CD4-positive, CD25-positive, alpha-beta regulatory T cell (primary cell): ENCODE results near the gene SCGB3A1. TPM values are rescaled to one million over a fixed set of nuclear protein-coding genes. Genes with fewer than 3 reads are reported as not detected.

ENCODE experiments used
- ATAC-seq, 2 donors: fragments of 150-1000 bp; cut with Tn5 transposase; one replicate each; pipeline ENCODE4 v1.10.0; 2021; ENCODE audit warnings: low read depth in 2 of 2, moderate number of reproducible peaks in 2 of 2, moderate library complexity in 1 of 2
- DNase-seq, 3 donors: peaks; one replicate each; pipeline versions ENCODE4 v3.0.0 to v3.0.0-alpha.2; 2012 to 2022; ENCODE audit warnings: mixed read lengths in 1 of 3
- H3K27ac ChIP-seq: one replicate; pipeline ENCODE4 v1.7.0; 2013; ENCODE audit warnings: mild to moderate bottlenecking, low read length; ENCODE audit not compliant: insufficient read depth, poor library complexity, severe bottlenecking
- H3K27me3 ChIP-seq: one replicate; pipeline ENCODE4 v1.7.0; 2013; ENCODE audit warnings: low read length; ENCODE audit not compliant: control insufficient read depth, insufficient read depth
- H3K36me3 ChIP-seq: one replicate; pipeline ENCODE4 v1.7.0; 2013; ENCODE audit warnings: mild to moderate bottlenecking, low read length, moderate library complexity; ENCODE audit not compliant: control insufficient read depth, insufficient read depth
- H3K4me1 ChIP-seq: 2 replicates; pipeline ENCODE4 v1.7.0; 2013; ENCODE audit warnings: mild to moderate bottlenecking, low read length; ENCODE audit not compliant: insufficient read depth, control insufficient read depth, poor library complexity, severe bottlenecking
- H3K4me3 ChIP-seq: one replicate; pipeline ENCODE4 v1.7.0; 2013; ENCODE audit warnings: low read depth, mild to moderate bottlenecking, low read length, moderate library complexity
- H3K9me3 ChIP-seq, 2 experiments: 1 replicate in 1 of 2; 2 replicates in 1 of 2; pipeline ENCODE4 v1.7.0; 2013; ENCODE audit warnings: low read length in 2 of 2, mild to moderate bottlenecking in 1 of 2, moderate library complexity in 1 of 2; ENCODE audit not compliant: control insufficient read depth in 2 of 2
- H3K27ac Mint-ChIP-seq, 3 donors: one replicate each; pipeline ENCODE4 v1.8.0; 2020 to 2022; ENCODE audit warnings: mild to moderate bottlenecking in 3 of 3, mixed read lengths in 3 of 3, moderate library complexity in 2 of 3
- H3K27me3 Mint-ChIP-seq: one replicate; pipeline ENCODE4 v1.8.0; 2022; ENCODE audit warnings: mild to moderate bottlenecking, mixed read lengths
- H3K36me3 Mint-ChIP-seq: one replicate; pipeline ENCODE4 v1.8.0; 2020; ENCODE audit warnings: mixed read lengths
- H3K4me1 Mint-ChIP-seq, 4 donors: one replicate each; pipeline ENCODE4 v1.8.0; 2020 to 2022; ENCODE audit warnings: mixed read lengths in 4 of 4, mild to moderate bottlenecking in 1 of 4
- H3K4me3 Mint-ChIP-seq, 4 donors: one replicate each; pipeline ENCODE4 v1.8.0; 2020 to 2022; ENCODE audit warnings: mild to moderate bottlenecking in 4 of 4, mixed read lengths in 4 of 4, moderate library complexity in 3 of 4
- H3K9me3 Mint-ChIP-seq, 7 donors: one replicate each; pipeline ENCODE4 v1.8.0; 2020 to 2022; ENCODE audit warnings: mixed read lengths in 7 of 7, mild to moderate bottlenecking in 3 of 7, moderate library complexity in 2 of 7
- polyA plus RNA-seq, 4 donors: library from polyadenylated mRNA; unstranded; fragments of 300-500 nt; fragmentation: Illumina TruSeq; gene quantifications; one replicate each; pipeline ENCODE4 v1.2.3, GENCODE V29; 2021
- total RNA-seq: library from RNA; stranded (reverse); gene quantifications from one replicate; pipeline ENCODE4 v1.2.3, GENCODE V29; 2022

The SCGB3A1 gene
- total RNA-seq, result not detected
- polyA plus RNA-seq, result under 1 TPM in 1 of 4 donors, not detected in 3; 0.49 TPM

- peaks cover 0 to 1% (median 0%) of the 10 kb centered on the region in 7 donors for H3K9me3 Mint-ChIP-seq
These were observed at the start of gene SCGB3A1 for GRCh38 chr5:180591311-180591887. SCGB3A1 (minus strand) TSS chr5:180591499; CDS start chr5:180591462, 37 bp downstream.

GRCh38 chr5:180640611-180640860 is 49.2 kb upstream of the SCGB3A1 start:
- Histone ChIP-seq H3K9me3 (no peaks in the 10 kb centered on the region), H3K27me3 (no peaks in the 10 kb centered on the region), H3K27ac (no peak overlapping the region), H3K36me3 (no peaks in the 10 kb centered on the region), H3K4me1 (no peaks in the 10 kb centered on the region), H3K4me3 (no peak overlapping the region)
- Mint-ChIP-seq H3K27ac (no peak overlapping the region), H3K27me3 (no peaks in the 10 kb centered on the region), H3K4me3 (no peak overlapping the region), H3K4me1 (peaks cover 0 to 16% (median 4%) of the 10 kb centered on the region in 4 donors), H3K9me3 (peaks cover 0 to 1% (median 0%) of the 10 kb centered on the region in 7 donors), H3K36me3 (peaks cover 7% of the 10 kb centered on the region)
- DNase-seq (no peak), ATAC-seq (no peak)

More at GRCh38 chr5:180591311-180591887, at the start of gene SCGB3A1:
- Histone ChIP-seq H3K27ac (no peak within 1 kb of the TSS), H3K9me3 (no peaks in the 10 kb centered on the region), H3K27me3 (peaks cover 7% of the 10 kb centered on the region), H3K36me3 (no peaks in the 10 kb centered on the region), H3K4me1 (peaks cover 10% of the 10 kb centered on the region), H3K4me3 (no peak within 1 kb of the TSS)
- H3K27me3 Mint-ChIP-seq, result peaks cover 33% of the 10 kb centered on the region
- DNase-seq (peak in 1 of 3 donors; percentile 12), ATAC-seq (no peak)
- H3K4me1 Mint-ChIP-seq, result peaks cover 0 to 10% (median 3%) of the 10 kb centered on the region in 4 donors
- H3K36me3 Mint-ChIP-seq, result no peaks in the 10 kb centered on the region
- no peak within 1 kb of the TSS for H3K27ac Mint-ChIP-seq
- H3K4me3 Mint-ChIP-seq, result peak within 1 kb of the TSS in 1 of 4 donors; percentile 41

- Mint-ChIP-seq H3K27ac (no peak overlapping the region), H3K9me3 (peaks cover 0 to 1% (median 0%) of the 10 kb centered on the region in 7 donors), H3K4me1 (peaks cover 0 to 16% (median 4%) of the 10 kb centered on the region in 4 donors), H3K27me3 (no peaks in the 10 kb centered on the region), H3K36me3 (peaks cover 7% of the 10 kb centered on the region), H3K4me3 (no peak overlapping the region)
- no peaks in the 10 kb centered on the region for H3K4me1 ChIP-seq
- no peaks in the 10 kb centered on the region for H3K27me3 ChIP-seq
- no peak for DNase-seq
- no peaks in the 10 kb centered on the region for H3K9me3 ChIP-seq
- no peak overlapping the region for H3K4me3 ChIP-seq
- no peak overlapping the region for H3K27ac ChIP-seq
- ATAC-seq, result no peak
- no peaks in the 10 kb centered on the region for H3K36me3 ChIP-seq
These were observed 48.7 kb upstream of the SCGB3A1 start for GRCh38 chr5:180639741-180640610.

- Histone ChIP-seq H3K4me1 (no peaks in the 10 kb centered on the region), H3K9me3 (no peaks in the 10 kb centered on the region), H3K4me3 (no peak overlapping the region), H3K27me3 (no peaks in the 10 kb centered on the region), H3K27ac (no peak overlapping the region), H3K36me3 (no peaks in the 10 kb centered on the region)
- Mint-ChIP-seq H3K27me3 (no peaks in the 10 kb centered on the region), H3K4me1 (peaks cover 0 to 16% (median 4%) of the 10 kb centered on the region in 4 donors), H3K36me3 (peaks cover 7% of the 10 kb centered on the region), H3K9me3 (peaks cover 0 to 2% (median 0%) of the 10 kb centered on the region in 7 donors), H3K4me3 (no peak overlapping the region), H3K27ac (no peak overlapping the region)
- DNase-seq (no peak), ATAC-seq (no peak)
These were observed 48.0 kb upstream of the SCGB3A1 start for GRCh38 chr5:180639287-180639686.

DNA sequence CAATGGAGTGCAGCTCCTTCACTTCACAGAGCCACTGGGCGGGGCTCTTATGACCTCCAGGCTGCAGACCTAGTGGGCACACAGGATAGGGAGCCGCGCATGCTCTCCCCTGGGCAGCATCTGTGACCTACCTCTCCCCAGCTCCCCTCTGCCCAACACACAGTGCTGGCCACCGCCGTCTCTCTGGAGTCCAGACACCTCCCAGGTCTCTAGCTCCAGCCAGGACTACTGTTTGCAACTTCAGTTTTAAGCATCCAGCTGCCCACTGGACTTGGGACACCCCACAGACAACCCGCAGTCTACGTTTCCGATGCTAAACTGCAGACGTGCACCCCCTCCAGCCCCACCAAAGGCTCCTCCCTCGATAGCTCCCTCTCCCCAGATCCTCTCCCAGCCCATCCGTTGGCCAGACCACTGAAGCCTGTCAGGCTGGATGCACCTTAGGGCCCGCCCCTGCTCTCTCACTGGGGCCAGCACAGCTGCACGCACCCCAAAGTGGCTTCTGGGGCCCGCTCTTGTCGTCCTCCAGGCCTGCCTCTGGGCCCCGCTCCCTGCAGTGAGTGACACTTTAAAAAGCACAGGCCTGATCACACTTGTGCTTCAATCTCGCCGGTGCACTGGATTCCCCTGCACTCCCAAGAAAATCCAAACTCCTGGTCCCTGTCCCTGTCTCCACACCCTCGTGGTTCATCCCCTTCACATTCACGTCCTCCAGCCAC is 46.8 kb upstream of the SCGB3A1 start:
- Mint-ChIP-seq H3K36me3 (peaks cover 7% of the 10 kb centered on the region), H3K27ac (peak overlapping the region in 1 of 3 donors; percentile 96), H3K4me1 (peaks cover 0 to 19% (median 4%) of the 10 kb centered on the region in 4 donors), H3K4me3 (no peak overlapping the region), H3K27me3 (no peaks in the 10 kb centered on the region), H3K9me3 (peaks cover 0 to 4% (median 0%) of the 10 kb centered on the region in 7 donors)
- Histone ChIP-seq H3K4me1 (no peaks in the 10 kb centered on the region), H3K27ac (no peak overlapping the region), H3K4me3 (no peak overlapping the region), H3K9me3 (no peaks in the 10 kb centered on the region), H3K36me3 (no peaks in the 10 kb centered on the region), H3K27me3 (no peaks in the 10 kb centered on the region)
- ATAC-seq (no peak), DNase-seq (no peak)

DNA sequence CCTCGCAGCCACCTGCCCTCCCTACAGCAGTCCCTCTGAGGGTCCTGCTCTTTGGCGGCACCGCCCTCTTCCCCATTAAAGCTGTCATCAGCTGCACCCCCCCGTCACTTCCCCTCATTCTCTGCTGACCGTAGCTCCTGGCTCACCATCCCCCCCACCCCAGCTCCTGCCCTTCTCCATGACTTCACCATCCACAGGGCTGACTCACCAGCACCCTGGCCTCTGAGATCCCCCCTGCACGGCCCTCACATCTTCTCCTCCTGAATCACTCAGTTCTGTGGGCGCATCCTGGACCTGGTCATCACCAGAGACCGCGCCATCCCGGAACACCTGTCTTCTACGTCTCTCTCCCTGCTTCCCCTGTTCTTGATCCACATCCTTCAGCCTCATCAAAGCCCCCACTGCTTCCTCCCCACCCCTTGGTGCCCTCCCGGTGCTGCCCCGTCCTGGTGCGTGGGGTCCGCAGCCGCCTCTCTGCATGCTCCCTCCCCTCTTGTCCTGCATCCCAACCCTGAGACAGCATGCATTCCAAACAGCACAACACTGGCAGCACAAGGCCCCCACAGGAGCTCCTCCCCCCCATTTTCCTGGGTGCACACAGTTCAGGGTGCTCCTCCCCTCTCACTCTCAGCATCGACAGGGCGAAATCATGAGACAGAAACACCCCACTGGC is 45.2 kb upstream of the SCGB3A1 start:
- Histone ChIP-seq H3K4me1 (no peaks in the 10 kb centered on the region), H3K27ac (no peak overlapping the region), H3K9me3 (no peaks in the 10 kb centered on the region), H3K4me3 (no peak overlapping the region), H3K27me3 (no peaks in the 10 kb centered on the region), H3K36me3 (no peaks in the 10 kb centered on the region)
- H3K4me3 Mint-ChIP-seq, result no peak overlapping the region
- H3K36me3 Mint-ChIP-seq, result peaks cover 7% of the 10 kb centered on the region
- DNase-seq, result no peak
- no peaks in the 10 kb centered on the region for H3K27me3 Mint-ChIP-seq
- peaks cover 0 to 13% (median 4%) of the 10 kb centered on the region in 4 donors for H3K4me1 Mint-ChIP-seq
- peaks cover 0 to 4% (median 0%) of the 10 kb centered on the region in 7 donors for H3K9me3 Mint-ChIP-seq
- ATAC-seq, result no peak
- peak overlapping the region in 1 of 3 donors; percentile 23 for H3K27ac Mint-ChIP-seq

- no peaks in the 10 kb centered on the region for H3K27me3 Mint-ChIP-seq
- H3K27ac ChIP-seq, result no peak overlapping the region
- no peaks in the 10 kb centered on the region for H3K36me3 ChIP-seq
- H3K27me3 ChIP-seq, result no peaks in the 10 kb centered on the region
- peaks cover 0 to 13% (median 4%) of the 10 kb centered on the region in 4 donors for H3K4me1 Mint-ChIP-seq
- no peak overlapping the region for H3K4me3 ChIP-seq
- no peak for ATAC-seq
- peaks cover 7% of the 10 kb centered on the region for H3K36me3 Mint-ChIP-seq
- no peak for DNase-seq
- H3K27ac Mint-ChIP-seq, result no peak overlapping the region
- no peaks in the 10 kb centered on the region for H3K9me3 ChIP-seq
- H3K4me3 Mint-ChIP-seq, result no peak overlapping the region
- peaks cover 0 to 4% (median 0%) of the 10 kb centered on the region in 7 donors for H3K9me3 Mint-ChIP-seq
- H3K4me1 ChIP-seq, result no peaks in the 10 kb centered on the region
These were observed 44.7 kb upstream of the SCGB3A1 start for GRCh38 chr5:180636016-180636402.
